HUES64 (cell line): ENCODE data around the gene FGFR3.

Experiments
- H3K27ac ChIP-seq: 2 replicates; pipeline ENCODE4 v1.7.0; 2013; ENCODE audit warnings: low read depth, low read length, inconsistent platforms
- H3K27me3 ChIP-seq: 2 replicates; pipeline ENCODE4 v1.6.1; 2013; ENCODE audit warnings: mild to moderate bottlenecking, low read length; ENCODE audit not compliant: insufficient read depth
- H3K36me3 ChIP-seq: 2 replicates; pipeline ENCODE4 v1.6.1; 2013; ENCODE audit warnings: mild to moderate bottlenecking, low read length; ENCODE audit not compliant: insufficient read depth
- H3K4me1 ChIP-seq: 2 replicates; pipeline ENCODE4 v1.6.1; 2013; ENCODE audit warnings: mild to moderate bottlenecking, low read length, moderate library complexity; ENCODE audit not compliant: insufficient read depth
- H3K4me3 ChIP-seq: 2 replicates; pipeline ENCODE4 v1.5.1; 2013; ENCODE audit warnings: mild to moderate bottlenecking, low read length, moderate library complexity
- H3K9ac ChIP-seq: 2 replicates; pipeline ENCODE4 v1.6.1; 2013; ENCODE audit warnings: mild to moderate bottlenecking, low read depth, low read length
- H3K9me3 ChIP-seq: 2 replicates; pipeline ENCODE4 v1.6.1; 2013; ENCODE audit warnings: low read depth, low read length; ENCODE audit not compliant: insufficient read depth
- WGBS: fragments of 150-250, 120-280 bp; methylation state at CpG from one replicate; pipeline ENCODE4 v1.1.7; 2013; ENCODE audit warnings: missing lambda C conversion rate; 5-methylcytosine and 5-hydroxymethylcytosine counted together

Gene FGFR3

GRCh38 chr4:1815096-1815996, 22.3 kb downstream of the FGFR3 start:
- no peak overlapping the region for H3K27ac ChIP-seq
- H3K4me3 ChIP-seq: no peak overlapping the region
- peaks cover 69% of the 10 kb centered on the region for H3K36me3 ChIP-seq
- no peaks in the 10 kb centered on the region for H3K27me3 ChIP-seq
- H3K9ac ChIP-seq: no peak overlapping the region
- H3K4me1 ChIP-seq: no peaks in the 10 kb centered on the region
- no peaks in the 10 kb centered on the region for H3K9me3 ChIP-seq
- 95% methylated on average over 34 of the region's 34 CpGs for WGBS

- no peak overlapping the region for H3K9ac ChIP-seq
- peaks cover 70% of the 10 kb centered on the region for H3K36me3 ChIP-seq
- H3K27me3 ChIP-seq: no peaks in the 10 kb centered on the region
- H3K4me1 ChIP-seq: no peaks in the 10 kb centered on the region
- 94% methylated on average over 25 of the region's 25 CpGs for WGBS
- H3K27ac ChIP-seq: no peak overlapping the region
- H3K4me3 ChIP-seq: no peak overlapping the region
- H3K9me3 ChIP-seq: no peaks in the 10 kb centered on the region
Measured at GRCh38 chr4:1815997-1816860, 23.1 kb downstream of the FGFR3 start.

- peaks cover 79% of the 10 kb centered on the region for H3K36me3 ChIP-seq
- H3K9ac ChIP-seq: no peak overlapping the region
- H3K27ac ChIP-seq: no peak overlapping the region
- no peaks in the 10 kb centered on the region for H3K27me3 ChIP-seq
- WGBS: 96% methylated on average over 10 of the region's 10 CpGs
- H3K4me3 ChIP-seq: no peak overlapping the region
- no peaks in the 10 kb centered on the region for H3K9me3 ChIP-seq
- H3K4me1 ChIP-seq: no peaks in the 10 kb centered on the region
Measured at GRCh38 chr4:1819284-1819683, 26.2 kb downstream of the FGFR3 start.

GRCh38 chr4:1819816-1820215, 26.7 kb downstream of the FGFR3 start:
- 93% methylated on average over 7 of the region's 7 CpGs for WGBS
- H3K4me1 ChIP-seq: no peaks in the 10 kb centered on the region
- no peaks in the 10 kb centered on the region for H3K27me3 ChIP-seq
- peaks cover 79% of the 10 kb centered on the region for H3K36me3 ChIP-seq
- no peak overlapping the region for H3K4me3 ChIP-seq
- H3K9me3 ChIP-seq: no peaks in the 10 kb centered on the region
- no peak overlapping the region for H3K27ac ChIP-seq
- H3K9ac ChIP-seq: no peak overlapping the region

GRCh38 chr4:1821679-1822567, 28.8 kb downstream of the FGFR3 start:
- H3K4me1 ChIP-seq: no peaks in the 10 kb centered on the region
- no peak overlapping the region for H3K9ac ChIP-seq
- H3K27ac ChIP-seq: no peak overlapping the region
- H3K27me3 ChIP-seq: no peaks in the 10 kb centered on the region
- WGBS: 97% methylated on average over 18 of the region's 18 CpGs
- no peak overlapping the region for H3K4me3 ChIP-seq
- peaks cover 79% of the 10 kb centered on the region for H3K36me3 ChIP-seq
- H3K9me3 ChIP-seq: no peaks in the 10 kb centered on the region

GRCh38 chr4:1822568-1823544, 29.8 kb downstream of the FGFR3 start:
- no peaks in the 10 kb centered on the region for H3K27me3 ChIP-seq
- peaks cover 71% of the 10 kb centered on the region for H3K36me3 ChIP-seq
- no peaks in the 10 kb centered on the region for H3K9me3 ChIP-seq
- H3K9ac ChIP-seq: no peak overlapping the region
- H3K4me1 ChIP-seq: no peaks in the 10 kb centered on the region
- H3K27ac ChIP-seq: no peak overlapping the region
- H3K4me3 ChIP-seq: no peak overlapping the region
- 93% methylated on average over 36 of the region's 37 CpGs for WGBS

GRCh38 chr4:1823545-1823932, 30.4 kb downstream of the FGFR3 start:
- Histone ChIP-seq H3K4me3 (no peak overlapping the region), H3K9ac (no peak overlapping the region), H3K4me1 (no peaks in the 10 kb centered on the region), H3K27me3 (no peaks in the 10 kb centered on the region), H3K9me3 (no peaks in the 10 kb centered on the region), H3K27ac (no peak overlapping the region), H3K36me3 (peaks cover 66% of the 10 kb centered on the region)
- 94% methylated on average over 11 of the region's 12 CpGs for WGBS

GRCh38 chr4:1824746-1825145, 31.7 kb downstream of the FGFR3 start:
- Histone ChIP-seq H3K4me1 (no peaks in the 10 kb centered on the region), H3K27ac (no peak overlapping the region)
- 96% methylated on average over 11 of the region's 11 CpGs for WGBS

GRCh38 chr4:1825326-1825725, 32.2 kb downstream of the FGFR3 start:
- WGBS: 95% methylated on average over 19 of the region's 19 CpGs
- Histone ChIP-seq H3K27ac (no peak overlapping the region), H3K9me3 (peaks cover 4% of the 10 kb centered on the region; the same call in 1 of the 2 replicates), H3K4me3 (no peak overlapping the region), H3K9ac (no peak overlapping the region), H3K36me3 (peaks cover 58% of the 10 kb centered on the region), H3K27me3 (no peaks in the 10 kb centered on the region), H3K4me1 (no peaks in the 10 kb centered on the region)

More at GRCh38 chr4:1824746-1825145, 31.7 kb downstream of the FGFR3 start:
- Histone ChIP-seq H3K36me3 (peaks cover 57% of the 10 kb centered on the region), H3K27me3 (no peaks in the 10 kb centered on the region), H3K4me3 (no peak overlapping the region), H3K9me3 (peaks cover 4% of the 10 kb centered on the region; the same call in 1 of the 2 replicates), H3K9ac (no peak overlapping the region)
